H9 (cell line): ENCODE data around the gene PIP5K1C. TPM values are rescaled to one million over a fixed set of nuclear protein-coding genes. Genes with fewer than 3 reads are reported as not detected.

Source experiments
- DNase-seq: peaks from one replicate; pipeline ENCODE4 v3.0.0-alpha.2; 2017
- H2AFZ ChIP-seq: one replicate; pipeline ENCODE4 v1.6.1; 2013; ENCODE audit warnings: mild to moderate bottlenecking, low read length, control low read depth, moderate library complexity
- H2AK5ac ChIP-seq: 2 replicates; pipeline ENCODE4 v1.6.1; 2013; ENCODE audit warnings: low read length, control low read depth, mixed read lengths; ENCODE audit not compliant: insufficient read length
- H2BK120ac ChIP-seq: one replicate; pipeline ENCODE4 v1.6.1; 2013; ENCODE audit warnings: low read depth, mild to moderate bottlenecking, low read length, control low read depth, inconsistent platforms; ENCODE audit not compliant: poor library complexity, severe bottlenecking
- H2BK12ac ChIP-seq: 2 replicates; pipeline ENCODE4 v1.6.1; 2013; ENCODE audit warnings: low read length, control low read depth, mixed read lengths, low read depth; ENCODE audit not compliant: insufficient read length
- H2BK15ac ChIP-seq: 2 replicates; pipeline ENCODE4 v1.6.1; 2013; ENCODE audit warnings: low read depth, low read length, control low read depth
- H2BK20ac ChIP-seq: one replicate; pipeline ENCODE4 v1.6.1; 2013; ENCODE audit warnings: low read depth, mild to moderate bottlenecking, low read length, control low read depth, inconsistent platforms; ENCODE audit not compliant: poor library complexity, severe bottlenecking
- H2BK5ac ChIP-seq: 2 replicates; pipeline ENCODE4 v1.6.1; 2013; ENCODE audit warnings: low read length, control low read depth, mixed read lengths; ENCODE audit not compliant: insufficient read length
- H3K14ac ChIP-seq: 2 replicates; pipeline ENCODE4 v1.6.1; 2013; ENCODE audit warnings: low read length, control low read depth; ENCODE audit not compliant: insufficient read depth
- H3K18ac ChIP-seq: 2 replicates; pipeline ENCODE4 v1.6.1; 2013; ENCODE audit warnings: low read depth, mild to moderate bottlenecking, mixed read lengths, low read length, control low read depth; ENCODE audit not compliant: insufficient read length
- H3K23ac ChIP-seq: 2 replicates; pipeline ENCODE4 v1.6.1; 2013; ENCODE audit warnings: low read length, control low read depth, mixed read lengths, low read depth; ENCODE audit not compliant: insufficient read length
- H3K23me2 ChIP-seq: 2 replicates; pipeline ENCODE4 v1.6.1; 2013; ENCODE audit warnings: low read depth, mild to moderate bottlenecking, mixed read lengths, low read length, control low read depth; ENCODE audit not compliant: insufficient read length, poor library complexity, severe bottlenecking
- H3K27ac ChIP-seq: 2 replicates; pipeline ENCODE4 v1.5.1; 2013; ENCODE audit warnings: low read length, control low read depth, mixed read lengths, low read depth; ENCODE audit not compliant: insufficient read length
- H3K27me3 ChIP-seq: 2 replicates; pipeline ENCODE4 v1.6.1; 2013; ENCODE audit warnings: low read length, control low read depth, inconsistent platforms; ENCODE audit not compliant: insufficient read depth
- H3K4ac ChIP-seq: 2 replicates; pipeline ENCODE4 v1.6.1; 2013; ENCODE audit warnings: low read depth, mild to moderate bottlenecking, control low read depth, inconsistent platforms, low read length, moderate library complexity
- H3K4me1 ChIP-seq: 2 replicates; pipeline ENCODE4 v1.6.1; 2013; ENCODE audit warnings: low read length, control low read depth, inconsistent platforms; ENCODE audit not compliant: insufficient read depth
- H3K4me2 ChIP-seq: 2 replicates; pipeline ENCODE4 v1.6.1; 2013; ENCODE audit warnings: low read length, control low read depth, mixed read lengths; ENCODE audit not compliant: insufficient read length, insufficient read depth
- H3K56ac ChIP-seq: 2 replicates; pipeline ENCODE4 v1.6.1; 2013; ENCODE audit warnings: low read depth, mild to moderate bottlenecking, mixed read lengths, low read length, control low read depth; ENCODE audit not compliant: insufficient read length
- H3K79me1 ChIP-seq: 2 replicates; pipeline ENCODE4 v1.6.1; 2013; ENCODE audit warnings: low read depth, mild to moderate bottlenecking, moderate library complexity, low read length, control low read depth, inconsistent platforms; ENCODE audit not compliant: insufficient read depth, poor library complexity, severe bottlenecking
- H3K79me2 ChIP-seq: 2 replicates; pipeline ENCODE4 v1.6.1; 2013; ENCODE audit warnings: low read length, control low read depth, inconsistent platforms; ENCODE audit not compliant: insufficient read depth
- H3K9ac ChIP-seq: 2 replicates; pipeline ENCODE4 v1.6.1; 2013; ENCODE audit warnings: low read length, control low read depth, mixed read lengths; ENCODE audit not compliant: insufficient read length; ENCODE audit errors: extremely low read depth
- H3K9me3 ChIP-seq: one replicate; pipeline ENCODE4 v1.6.1; 2013; ENCODE audit warnings: low read depth, low read length, inconsistent platforms; ENCODE audit not compliant: control insufficient read depth
- H3T11ph ChIP-seq: one replicate; pipeline ENCODE4 v1.6.1; 2013; ENCODE audit warnings: mild to moderate bottlenecking, low read length, control low read depth, inconsistent platforms
- H4K20me1 ChIP-seq: one replicate; pipeline ENCODE4 v1.6.1; 2013; ENCODE audit not compliant: control insufficient read depth, insufficient read length, insufficient read depth
- H4K5ac ChIP-seq: 2 replicates; pipeline ENCODE4 v1.6.1; 2013; ENCODE audit warnings: low read depth, mild to moderate bottlenecking, mixed read lengths, low read length, control low read depth; ENCODE audit not compliant: insufficient read length
- H4K8ac ChIP-seq: replicated peaks from 2 replicates; pipeline ENCODE4 v1.6.1; 2013; ENCODE audit warnings: low read length, control low read depth, mixed read lengths, low read depth; ENCODE audit not compliant: insufficient read length
- H4K91ac ChIP-seq: 2 replicates; pipeline ENCODE4 v1.6.1; 2013; ENCODE audit warnings: low read depth, mild to moderate bottlenecking, moderate library complexity, mixed read lengths, low read length, control low read depth; ENCODE audit not compliant: insufficient read length
- H3K27ac Mint-ChIP-seq, 3 experiments: 2 replicates in 2 of 3; 3 replicates in 1 of 3; pipeline ENCODE4 v1.8.0; 2020 to 2021; ENCODE audit warnings: mixed read lengths in 3 of 3, mild to moderate bottlenecking in 1 of 3, moderate library complexity in 1 of 3
- H3K27me3 Mint-ChIP-seq: 2 replicates; pipeline ENCODE4 v1.8.0; 2021; ENCODE audit warnings: low read depth, mild to moderate bottlenecking, moderate library complexity, mixed read lengths
- H3K36me3 Mint-ChIP-seq, 3 experiments: 2 replicates in 2 of 3; 3 replicates in 1 of 3; pipeline ENCODE4 v1.8.0; 2020 to 2021; ENCODE audit warnings: low read depth in 3 of 3, mixed read lengths in 3 of 3; ENCODE audit not compliant: insufficient read depth in 1 of 3
- H3K4me1 Mint-ChIP-seq, 2 experiments: 2 replicates each; pipeline ENCODE4 v1.8.0; 2020; ENCODE audit warnings: mixed read lengths in 2 of 2
- H3K4me3 Mint-ChIP-seq, 2 experiments: 2 replicates in 1 of 2; 3 replicates in 1 of 2; pipeline ENCODE4 v1.8.0; 2020 to 2021; ENCODE audit warnings: mild to moderate bottlenecking in 2 of 2, mixed read lengths in 2 of 2, moderate library complexity in 1 of 2
- H3K9me3 Mint-ChIP-seq, 2 experiments: 2 replicates in 1 of 2; 3 replicates in 1 of 2; pipeline ENCODE4 v1.8.0; 2020; ENCODE audit warnings: mild to moderate bottlenecking in 2 of 2, mixed read lengths in 2 of 2, moderate library complexity in 1 of 2
- CTCF ChIP-seq: fragments of 200-600 bp; sonication (generic); conservative IDR thresholded peaks from 3 replicates; pipeline ENCODE4 v1.8.0; 2021; ENCODE audit warnings: antibody characterized with exemption, mild to moderate bottlenecking
- WGBS: extraction: QIAGEN DNeasy Blood & Tissue Kit; methylation state at CpG from one replicate; pipeline ENCODE4 v1.1.7; 2013; ENCODE audit warnings: missing lambda C conversion rate, low lambda C conversion rate, mixed read lengths; ENCODE audit not compliant: insufficient read length; ENCODE audit errors: extremely low coverage; 5-methylcytosine and 5-hydroxymethylcytosine counted together
- total RNA-seq: library from RNA; stranded (reverse); gene quantifications from 2 replicates; pipeline ENCODE4 v1.2.1, GENCODE V29; 2021

Gene PIP5K1C
- total RNA-seq, 1 experiment from 2014 or later, result 41.7 TPM

GRCh38 chr19:3604987-3605343 lies 95.3 kb downstream of the PIP5K1C start:
- no peak overlapping the region for H4K91ac ChIP-seq
- peaks cover 5% of the 10 kb centered on the region; the same call in 1 of the 2 replicates for H3K27me3 ChIP-seq
- no peaks in the 10 kb centered on the region; the same call in 1 of the 2 replicates for H3K4me1 ChIP-seq
- H2BK12ac ChIP-seq, result no peak overlapping the region
- H2AFZ ChIP-seq, result no peak overlapping the region
- peaks cover 12% of the 10 kb centered on the region in 2 experiments for H3K4me1 Mint-ChIP-seq
- WGBS, result no CpG with 5 or more reads among the region's 11 CpGs
- no peaks in the 10 kb centered on the region for H3K9me3 ChIP-seq
- no peak overlapping the region for H3K9ac ChIP-seq
- H3K27ac Mint-ChIP-seq, result no peak overlapping the region
- no peak overlapping the region for H2BK120ac ChIP-seq
- no peak overlapping the region for H3K27ac ChIP-seq
- no peak for TF ChIP-seq CTCF
- no peaks in the 10 kb centered on the region for H3K79me1 ChIP-seq
- H2BK5ac ChIP-seq, result no peak overlapping the region
- no peaks in the 10 kb centered on the region for H4K20me1 ChIP-seq
- H4K8ac ChIP-seq, result no peak overlapping the region
- H2AK5ac ChIP-seq, result no peak overlapping the region
- H3K4me2 ChIP-seq, result no peak overlapping the region
- H3K56ac ChIP-seq, result no peak overlapping the region
- H3K36me3 Mint-ChIP-seq, result peaks cover 0 to 3% (median 0%) of the 10 kb centered on the region in 3 experiments; a peak in 1 of 7 replicates
- H3K14ac ChIP-seq, result no peak overlapping the region
- H3K79me2 ChIP-seq, result no peaks in the 10 kb centered on the region
- H2BK15ac ChIP-seq, result no peak overlapping the region
- no peak overlapping the region for H3K4ac ChIP-seq
- peaks cover 0 to 4% of the 10 kb centered on the region in 2 experiments; a peak in 1 of 5 replicates for H3K9me3 Mint-ChIP-seq
- no peak overlapping the region for H3K4me3 Mint-ChIP-seq
- DNase-seq, result no peak
- peaks cover 2% of the 10 kb centered on the region for H3K23me2 ChIP-seq
- H3T11ph ChIP-seq, result no peak overlapping the region
- H3K27me3 Mint-ChIP-seq, result peaks cover 4% of the 10 kb centered on the region
- no peak overlapping the region for H2BK20ac ChIP-seq
- H4K5ac ChIP-seq, result no peak overlapping the region
- H3K18ac ChIP-seq, result no peak overlapping the region
- H3K23ac ChIP-seq, result no peak overlapping the region
